Gastrocnemius medialis (tissue), 4 donors: ENCODE data around the gene BDH1. TPM values are rescaled to one million over a fixed set of nuclear protein-coding genes. Genes with fewer than 3 reads are reported as not detected.

Experiments
- ATAC-seq, 2 donors: fragments of 150-250 bp; one replicate each; pipeline ENCODE4 v1.9.1; 2016
- DNase-seq, 2 donors: peaks; one replicate each; pipeline ENCODE4 v3.0.0-alpha.2; 2019
- H3K27ac ChIP-seq, 4 donors: fragments of 200-600 bp; sonication (generic); 1 replicate in 1 of 4; 2 replicates in 3 of 4; pipeline ENCODE4 v1.5.1; 2016 to 2018; ENCODE audit warnings: mild to moderate bottlenecking in 2 of 4, moderate library complexity in 1 of 4
- H3K27me3 ChIP-seq, 3 donors: fragments of 200-600 bp; sonication (generic) in 2 of 3; 1 replicate in 1 of 3; 2 replicates in 2 of 3; pipeline versions ENCODE4 v1.5.1 to v1.6.0; 2016 to 2019; ENCODE audit warnings: mild to moderate bottlenecking in 1 of 3, moderate library complexity in 1 of 3
- H3K36me3 ChIP-seq, 2 donors: fragments of 200-600 bp; sonication (generic) in 1 of 2; one replicate each; pipeline ENCODE4 v1.5.1; 2017 to 2018
- H3K4me1 ChIP-seq, 2 donors: fragments of 200-600 bp; sonication (generic) in 1 of 2; one replicate each; pipeline ENCODE4 v1.5.1; 2016 to 2017; ENCODE audit warnings: mild to moderate bottlenecking in 2 of 2
- H3K4me3 ChIP-seq, 4 donors: fragments of 200-600 bp; sonication (generic) in 3 of 4; 1 replicate in 1 of 4; 2 replicates in 3 of 4; pipeline ENCODE4 v1.5.1; 2016 to 2019; ENCODE audit warnings: mild to moderate bottlenecking in 2 of 4
- H3K9me3 ChIP-seq, 3 donors: fragments of 200-600 bp; sonication (generic) in 2 of 3; 1 replicate in 1 of 3; 2 replicates in 2 of 3; pipeline ENCODE4 v1.5.1; 2016 to 2019
- CTCF ChIP-seq, 5 experiments: fragments of 450-650 bp in 3 of 5; fragments of 200-600 bp in 2 of 5; sonication (generic) in 2 of 5; IDR thresholded peaks in 4 of 5; conservative IDR thresholded peaks in 1 of 5; 1 replicate in 4 of 5; 2 replicates in 1 of 5; pipeline ENCODE4 v1.5.1; 2016 to 2019; ENCODE audit warnings: antibody characterized with exemption in 5 of 5, mild to moderate bottlenecking in 3 of 5, moderate library complexity in 3 of 5
- POLR2A ChIP-seq, 2 donors: fragments of 450-650 bp; IDR thresholded peaks; one replicate each; pipeline ENCODE4 v1.6.1; 2017; ENCODE audit warnings: antibody characterized with exemption in 2 of 2, mild to moderate bottlenecking in 2 of 2, moderate library complexity in 2 of 2
- in situ Hi-C, 4 donors: fragments of 200-750 bp; cut with MboI; loops; one replicate each; pipeline versions ENCODE4 v1.15.0 to v1.8.0; 2017; ENCODE audit warnings: low sequenced_read_pairs in 4 of 4
- intact Hi-C: fragments of 100-400 bp; cut with DNase I; formaldehyde crosslinking; loops from one replicate; pipeline ENCODE4 v1.15.1; 2023; ENCODE audit warnings: low total_unique reads
- total RNA-seq, 4 donors: library from RNA; depleted of rRNA; stranded (reverse); fragments of >200 nt; gene quantifications; one replicate each; pipeline versions ENCODE4 v1.1.0 to v1.2.3, GENCODE V29; 2016

BDH1 gene
- total RNA-seq, 4 donors from 2014 or later: 7.1 to 9.5 (median 8.9) TPM

- ATAC-seq: peak; percentile 85 to 87
- Histone ChIP-seq H3K4me3 (no peak overlapping the region), H3K4me1 (peaks cover 0 to 7% of the 10 kb centered on the region in 2 donors), H3K9me3 (no peaks in the 10 kb centered on the region), H3K36me3 (no peaks in the 10 kb centered on the region), H3K27ac (no peak overlapping the region), H3K27me3 (no peaks in the 10 kb centered on the region)
- TF ChIP-seq CTCF (IDR thresholded peaks at IDR 0.05 in 4 of 5, conservative IDR thresholded peaks at IDR 0.05 in 1 of 5): no peak
- no peak for TF ChIP-seq POLR2A (IDR thresholded peaks at IDR 0.05)
- DNase-seq: peak; percentile 51 to 75
- in situ Hi-C loops (no loop called here), intact Hi-C loops (no loop called here)
These were observed 13.8 kb downstream of the BDH1 start for GRCh38 chr3:197541756-197542539.

GRCh38 chr3:197540961-197541377 lies 14.8 kb downstream of the BDH1 start:
- Histone ChIP-seq H3K36me3 (no peaks in the 10 kb centered on the region), H3K27ac (no peak overlapping the region), H3K4me3 (no peak overlapping the region), H3K4me1 (peaks cover 0 to 7% of the 10 kb centered on the region in 2 donors), H3K9me3 (no peaks in the 10 kb centered on the region), H3K27me3 (no peaks in the 10 kb centered on the region)
- in situ Hi-C loops (no loop called here), intact Hi-C loops (no loop called here)
- TF ChIP-seq POLR2A (IDR thresholded peaks at IDR 0.05) (no peak), CTCF (IDR thresholded peaks at IDR 0.05 in 4 of 5, conservative IDR thresholded peaks at IDR 0.05 in 1 of 5) (no peak)
- no peak for ATAC-seq
- DNase-seq: no peak

GRCh38 chr3:197539651-197540051 lies 16.1 kb downstream of the BDH1 start:
- intact Hi-C loops (no loop called here), in situ Hi-C loops (no loop called here)
- no peak for DNase-seq
- TF ChIP-seq CTCF (IDR thresholded peaks at IDR 0.05 in 4 of 5, conservative IDR thresholded peaks at IDR 0.05 in 1 of 5) (no peak), POLR2A (IDR thresholded peaks at IDR 0.05) (no peak)
- H3K27me3 ChIP-seq: no peaks in the 10 kb centered on the region
- ATAC-seq: no peak
- peaks cover 0 to 7% of the 10 kb centered on the region in 2 donors for H3K4me1 ChIP-seq
- no peak overlapping the region for H3K27ac ChIP-seq
- H3K36me3 ChIP-seq: no peaks in the 10 kb centered on the region
- H3K9me3 ChIP-seq: no peaks in the 10 kb centered on the region
- H3K4me3 ChIP-seq: no peak overlapping the region

- no peaks in the 10 kb centered on the region for H3K4me1 ChIP-seq
- no peaks in the 10 kb centered on the region for H3K9me3 ChIP-seq
- H3K27ac ChIP-seq: no peak overlapping the region
- no peaks in the 10 kb centered on the region for H3K36me3 ChIP-seq
- no peak for DNase-seq
- no peak overlapping the region for H3K4me3 ChIP-seq
- in situ Hi-C loops (no loop called here), intact Hi-C loops (no loop called here)
- ATAC-seq: no peak
- H3K27me3 ChIP-seq: no peaks in the 10 kb centered on the region
- TF ChIP-seq CTCF (IDR thresholded peaks at IDR 0.05 in 4 of 5, conservative IDR thresholded peaks at IDR 0.05 in 1 of 5): no peak
These were observed 21.6 kb downstream of the BDH1 start for GRCh38 chr3:197533927-197534725.
